GM12873 (cell line): ENCODE measurements around the gene ADGRV1.

ENCODE experiments used
- CTCF ChIP-seq: IDR thresholded peaks from 2 replicates; pipeline ENCODE4 v1.5.1; 2012; ENCODE audit warnings: low read depth, mild to moderate bottlenecking, moderate library complexity, low read length, control low read depth; ENCODE audit not compliant: insufficient read depth; ENCODE audit errors: missing control alignments

The ADGRV1 gene

GRCh38 chr5:90967851-90968250 lies 409.3 kb downstream of the ADGRV1 start:
- no peak for TF ChIP-seq CTCF

- no peak for TF ChIP-seq CTCF
Measured at GRCh38 chr5:90968319-90968718, 409.7 kb downstream of the ADGRV1 start.

- no peak for TF ChIP-seq CTCF
Measured at GRCh38 chr5:90981177-90981576, 422.6 kb downstream of the ADGRV1 start.

- no peak for TF ChIP-seq CTCF
Measured at GRCh38 chr5:90981821-90982220, 423.2 kb downstream of the ADGRV1 start.

- no peak for TF ChIP-seq CTCF
Measured at GRCh38 chr5:90982576-90982975, 424.0 kb downstream of the ADGRV1 start.

- TF ChIP-seq CTCF, result no peak
Measured at GRCh38 chr5:90983148-90983547, 424.6 kb downstream of the ADGRV1 start.

- no peak for TF ChIP-seq CTCF
Measured at GRCh38 chr5:90983711-90984124, 425.1 kb downstream of the ADGRV1 start.
